K562 (cell line): ENCODE data around the gene MED28. TPM values are rescaled to one million over a fixed set of nuclear protein-coding genes. Genes with fewer than 3 reads are reported as not detected.
A peak's percentile ranks its signal among the peaks of the same experiment; 100 is the strongest.

ENCODE experiments used
- ARID3B ChIP-seq: fragments of 250-450 bp; sonication (Bioruptor Pico); IDR thresholded peaks from 2 replicates; pipeline ENCODE4 v1.4.0; 2020; ENCODE audit warnings: borderline replicate concordance
- BRF1 ChIP-seq: IDR thresholded peaks from 3 replicates; pipeline ENCODE4 v1.6.1; 2011; ENCODE audit warnings: borderline replicate concordance, mild to moderate bottlenecking; ENCODE audit not compliant: insufficient read length; ENCODE audit errors: extremely low read depth
- CREB1 ChIP-seq, 2 experiments: sonication (generic) in 1 of 2; formaldehyde crosslinking in 1 of 2; IDR thresholded peaks; 2 replicates each; pipeline versions ENCODE4 v1.6.1 to v1.8.0; 2012 to 2022; ENCODE audit warnings: inconsistent platforms in 1 of 2, mild to moderate bottlenecking in 1 of 2, missing genetic modification reagents in 1 of 2, moderate library complexity in 1 of 2
- CREM ChIP-seq: IDR thresholded peaks from 2 replicates; pipeline ENCODE4 v1.6.1; 2014; ENCODE audit warnings: antibody characterized with exemption, low read depth
- E2F8 ChIP-seq: fragments of 450-650 bp; IDR thresholded peaks from 2 replicates; pipeline ENCODE4 v1.7.1; 2018; ENCODE audit warnings: mild to moderate bottlenecking, low read depth; ENCODE audit not compliant: partially characterized antibody
- ESRRB ChIP-seq: fragments of 250-450 bp; sonication (Bioruptor Pico); IDR thresholded peaks from 2 replicates; pipeline ENCODE4 v1.5.0; 2020; ENCODE audit warnings: mild to moderate bottlenecking, moderate library complexity, borderline replicate concordance
- FOXP4 ChIP-seq: sonication (generic); formaldehyde crosslinking; IDR thresholded peaks from 2 replicates; pipeline ENCODE4 v1.8.0; 2022; ENCODE audit warnings: mild to moderate bottlenecking, missing genetic modification reagents, borderline replicate concordance
- KLF16 ChIP-seq: IDR thresholded peaks from 2 replicates; pipeline ENCODE4 v1.6.1; 2016; ENCODE audit warnings: antibody characterized with exemption
- MAFF ChIP-seq: IDR thresholded peaks from 2 replicates; pipeline ENCODE4 v1.6.1; 2012; ENCODE audit warnings: low read length, improper control_type of control experiment
- MAZ ChIP-seq, 2 experiments: fragments of 450-650 bp in 1 of 2; sonication (generic) in 1 of 2; formaldehyde crosslinking; IDR thresholded peaks in 1 of 2; conservative IDR thresholded peaks in 1 of 2; 2 replicates each; pipeline versions ENCODE4 v1.4.0 to v1.5.0; 2020; ENCODE audit warnings: mild to moderate bottlenecking in 1 of 2, missing genetic modification reagents in 1 of 2
- NCOA2 ChIP-seq, 2 experiments: fragments of 450-650 bp; IDR thresholded peaks; 2 replicates each; pipeline ENCODE4 v1.6.1; 2018; ENCODE audit warnings: mild to moderate bottlenecking in 2 of 2, moderate library complexity in 1 of 2; ENCODE audit not compliant: partially characterized antibody in 2 of 2
- RB1 ChIP-seq: fragments of 450-650 bp; IDR thresholded peaks from 2 replicates; pipeline ENCODE4 v1.6.1; 2017; ENCODE audit warnings: low read depth, mild to moderate bottlenecking
- RCOR1 ChIP-seq, 2 experiments: IDR thresholded peaks; 2 replicates each; pipeline ENCODE4 v1.6.1; 2012; ENCODE audit warnings: low read depth in 2 of 2, low read length in 2 of 2, borderline replicate concordance in 1 of 2, improper control_type of control experiment in 1 of 2
- TARDBP ChIP-seq: fragments of 450-650 bp; IDR thresholded peaks from 2 replicates; pipeline ENCODE4 v1.6.1; 2016
- TRIM24 ChIP-seq, 2 experiments: fragments of 450-650 bp; IDR thresholded peaks; 2 replicates each; pipeline ENCODE4 v1.6.1; 2016
- VEZF1 ChIP-seq: fragments of 200-800 bp; sonication (Bioruptor generic); IDR thresholded peaks from 2 replicates; pipeline ENCODE4 v1.6.1; 2017; ENCODE audit warnings: missing genetic modification characterization, missing compliant biosample characterization
- ZFX ChIP-seq: sonication (generic); formaldehyde crosslinking; IDR thresholded peaks from 2 replicates; pipeline ENCODE4 v1.8.0; 2022; ENCODE audit warnings: mild to moderate bottlenecking, missing genetic modification reagents, moderate library complexity
- ZNF232 ChIP-seq: sonication (generic); formaldehyde crosslinking; IDR thresholded peaks from 2 replicates; pipeline ENCODE4 v1.8.0; 2022; ENCODE audit warnings: mild to moderate bottlenecking, missing genetic modification reagents
- ZNF655 ChIP-seq: fragments of 250-450 bp; sonication (Bioruptor Pico); IDR thresholded peaks from 2 replicates; pipeline ENCODE4 v1.5.0; 2021
- polyA plus RNA-seq, 8 experiments: library from polyadenylated mRNA; depleted of rRNA in 4 of 8; stranded (reverse) in 5 of 8; unstranded in 3 of 8; fragments of >200 nt; fragmentation: Nextera tagmentation in 2 of 8; fragmentation: Illumina TruSeq in 1 of 8; extraction: Ambion mirVana in 2 of 8; extraction: Trizol in 1 of 8; gene quantifications; 2 replicates each; pipeline versions ENCODE4 v1.2.1 to v1.2.3, GENCODE V29; 2011 to 2014; ENCODE audit warnings: inconsistent platforms in 1 of 8, missing spikeins in 1 of 8
- total RNA-seq, 7 experiments: library from RNA; depleted of rRNA in 6 of 7; stranded (reverse); fragments of >200 nt in 6 of 7; fragmentation: Illumina TruSeq in 2 of 7; extraction: Trizol in 2 of 7; gene quantifications; 2 replicates each; pipeline versions ENCODE4 v1.2.1 to v1.2.3, GENCODE V29; 2011 to 2021; ENCODE audit warnings: low replicate concordance in 1 of 7

MED28 gene
- total and polyA plus RNA-seq, 9 of the 15 experiments (the other 6 are each of a cell fraction or from before 2014, with no cell fraction given): 15.5 to 93.8 (median 50.5) TPM

- TF ChIP-seq ZNF655: no peak
- TF ChIP-seq TARDBP: 0 out of 2 replicates have a peak, but pooled peaks have one; percentile 45
- peak in 1 of 2 experiments; percentile 51; a peak in 1 of 4 replicates for TF ChIP-seq MAZ (CRISPR knock-in tag; conservative IDR thresholded peaks at IDR 0.05 in 1 of 2, IDR thresholded peaks at IDR 0.05 in 1 of 2)
- peak; percentile 87 for TF ChIP-seq KLF16
- TF ChIP-seq CREB1 (IDR thresholded peaks at IDR 0.05): peak; percentile 54; the same call in 1 of the 2 replicates
- TF ChIP-seq CREB1 (CRISPR knock-in tag; IDR thresholded peaks at IDR 0.05): no peak
- TF ChIP-seq E2F8: no peak
- TF ChIP-seq FOXP4 (CRISPR knock-in tag): no peak
- TF ChIP-seq VEZF1: peak; percentile 30; the same call in 1 of the 2 replicates
- TF ChIP-seq ESRRB (CRISPR knock-in tag): no peak
- no peak for TF ChIP-seq BRF1
- peak in 1 of 2 experiments; percentile 4 for TF ChIP-seq NCOA2 (IDR thresholded peaks at IDR 0.05; ENCODE audit: partially characterized antibody in 2 of 2)
- 0 out of 2 replicates have a peak, but pooled peaks have one; percentile 14 for TF ChIP-seq RB1
- TF ChIP-seq ZFX (CRISPR knock-in tag): no peak
- TF ChIP-seq CREM: peak; percentile 40; the same call in 1 of the 2 replicates
- TF ChIP-seq TRIM24 (IDR thresholded peaks at IDR 0.05): peak; percentile 67 to 76; a peak in 3 of 4 replicates
- no peak for TF ChIP-seq ZNF232 (CRISPR knock-in tag)
- TF ChIP-seq MAFF: no peak
- no peak for TF ChIP-seq ARID3B
- peak; percentile 90 to 91 for TF ChIP-seq RCOR1 (IDR thresholded peaks at IDR 0.05; ENCODE audit: borderline replicate concordance in 1 of 2, low read depth in 2 of 2, low read length in 2 of 2)
Observed at GRCh38 chr4:17670423-17670822, 56.0 kb downstream of the MED28 start (continued).
